GM19043 (cell line): ENCODE results near the gene MARCHF10.

Experiments used
- ATAC-seq: cut with Tn5 transposase; IDR thresholded peaks from one replicate; pipeline ENCODE4 v1.9.1; 2021; ENCODE audit warnings: low read depth; ENCODE audit not compliant: unreplicated experiment

MARCHF10 gene

DNA sequence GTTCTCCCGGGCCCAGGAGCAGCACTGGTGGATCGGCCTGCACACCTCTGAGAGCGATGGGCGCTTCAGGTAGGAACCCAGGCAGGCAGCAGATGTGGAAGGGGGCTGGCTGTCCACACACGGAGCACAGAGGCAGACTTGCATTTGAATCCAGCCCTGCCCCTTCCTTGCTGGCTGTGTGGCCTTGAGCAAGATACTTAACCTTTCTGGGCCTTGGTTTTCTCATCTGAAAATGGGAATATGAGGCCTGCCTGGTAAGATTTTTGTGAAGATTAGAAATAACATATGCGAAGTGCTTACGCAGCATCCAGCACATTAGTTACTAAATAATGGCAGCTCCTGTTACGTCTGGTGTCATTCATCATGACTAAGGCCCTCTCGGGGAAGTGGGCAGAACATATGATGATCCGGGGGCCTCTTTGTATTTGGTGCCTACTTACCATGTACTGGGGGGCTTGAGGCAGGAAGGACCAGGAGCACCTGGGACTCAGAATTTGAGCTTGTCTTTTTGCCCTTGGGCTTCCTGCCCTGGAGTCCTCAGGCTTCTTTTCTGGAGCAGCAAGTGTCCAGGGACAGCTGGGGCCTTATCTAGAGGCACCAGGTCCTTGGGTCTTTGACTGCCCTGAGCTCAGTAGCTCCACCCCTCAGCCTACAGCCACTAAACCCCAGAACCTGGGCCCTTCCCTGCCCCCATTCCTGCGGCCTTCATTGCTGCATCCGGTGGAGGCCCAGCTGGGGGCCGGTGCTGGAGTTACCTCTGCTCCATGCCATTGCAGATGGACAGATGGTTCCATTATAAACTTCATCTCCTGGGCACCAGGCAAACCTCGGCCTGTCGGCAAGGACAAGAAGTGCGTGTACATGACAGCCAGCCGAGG is 126.8 kb downstream of the MARCHF10 start:
- no peak for ATAC-seq

DNA sequence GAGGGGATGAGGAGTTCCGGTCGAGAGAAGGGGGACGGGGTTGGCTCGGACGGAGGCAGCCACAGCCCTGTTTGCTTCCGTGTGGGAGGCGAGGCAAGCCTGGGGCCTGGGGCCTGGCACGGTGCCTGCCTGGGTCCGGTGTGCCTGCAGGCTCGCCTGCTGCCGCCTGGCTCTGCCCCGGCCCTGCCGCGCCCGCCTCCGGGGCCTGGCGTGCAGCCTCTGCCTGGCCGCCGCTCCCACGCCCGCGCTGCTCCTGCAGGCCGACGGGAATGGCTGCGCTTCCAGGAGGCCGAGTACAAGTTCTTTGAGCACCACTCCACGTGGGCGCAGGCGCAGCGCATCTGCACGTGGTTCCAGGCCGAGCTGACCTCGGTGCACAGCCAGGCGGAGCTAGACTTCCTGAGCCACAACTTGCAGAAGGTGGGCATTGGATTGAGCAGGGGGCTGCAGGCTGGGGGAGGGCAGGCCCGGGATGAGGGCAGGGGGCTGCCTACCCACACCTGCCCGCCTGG is 127.5 kb downstream of the MARCHF10 start:
- ATAC-seq, result no peak

DNA sequence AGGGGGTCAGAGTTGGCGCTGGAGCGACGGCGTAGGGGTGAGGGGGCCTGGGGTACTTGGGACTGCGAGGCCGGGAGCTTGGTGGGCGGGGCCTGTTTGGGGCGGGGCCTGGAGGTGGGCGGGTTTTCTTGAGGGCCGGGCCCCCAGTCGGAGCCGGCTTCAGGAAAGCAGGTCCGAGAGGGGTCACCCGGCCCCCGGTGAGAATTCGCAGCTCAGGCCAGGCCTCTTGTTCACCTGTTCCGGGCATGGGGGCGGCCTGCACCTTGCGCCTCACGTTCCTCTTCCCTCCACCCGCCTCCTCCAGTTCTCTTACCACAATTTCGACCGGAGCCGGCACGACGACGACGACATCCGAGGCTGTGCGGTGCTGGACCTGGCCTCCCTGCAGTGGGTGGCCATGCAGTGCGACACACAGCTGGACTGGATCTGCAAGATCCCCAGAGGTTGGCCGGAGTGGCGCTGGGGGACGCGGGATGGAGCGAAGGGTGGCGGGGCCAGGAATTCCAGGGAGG is 128.2 kb downstream of the MARCHF10 start:
- no peak for ATAC-seq

DNA sequence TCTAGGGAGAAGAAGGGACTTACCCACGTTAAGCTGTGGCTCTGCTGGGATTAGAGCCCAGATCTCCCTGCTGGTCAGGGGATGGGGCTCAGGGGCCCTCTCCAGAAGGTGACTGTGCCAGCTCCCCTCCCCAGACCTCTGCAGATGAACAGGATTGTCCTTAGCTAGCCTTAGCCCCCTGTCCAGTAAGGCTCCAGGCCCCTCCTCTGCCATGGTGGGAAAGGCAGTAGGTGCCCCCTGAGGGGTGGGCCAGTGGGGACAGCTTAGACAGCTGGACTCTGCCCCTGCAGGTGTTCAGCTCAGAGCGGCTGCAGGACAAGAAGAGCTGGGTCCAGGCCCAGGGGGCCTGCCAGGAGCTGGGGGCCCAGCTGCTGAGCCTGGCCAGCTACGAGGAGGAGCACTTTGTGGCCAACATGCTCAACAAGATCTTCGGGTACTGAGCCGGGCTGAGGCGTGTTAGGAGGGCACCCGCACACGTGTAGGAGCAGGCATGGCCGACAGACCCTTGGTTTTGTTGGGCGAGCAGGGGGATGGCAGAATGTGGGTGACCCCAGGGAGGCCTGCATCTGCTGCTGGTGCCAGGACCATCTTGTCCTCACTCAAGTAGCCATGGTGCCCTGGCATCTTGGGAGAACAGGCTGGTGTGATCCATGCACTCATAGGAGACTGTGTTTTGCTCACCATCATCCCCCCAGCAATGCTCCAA is 129.7 kb downstream of the MARCHF10 start:
- ATAC-seq, result no peak

DNA sequence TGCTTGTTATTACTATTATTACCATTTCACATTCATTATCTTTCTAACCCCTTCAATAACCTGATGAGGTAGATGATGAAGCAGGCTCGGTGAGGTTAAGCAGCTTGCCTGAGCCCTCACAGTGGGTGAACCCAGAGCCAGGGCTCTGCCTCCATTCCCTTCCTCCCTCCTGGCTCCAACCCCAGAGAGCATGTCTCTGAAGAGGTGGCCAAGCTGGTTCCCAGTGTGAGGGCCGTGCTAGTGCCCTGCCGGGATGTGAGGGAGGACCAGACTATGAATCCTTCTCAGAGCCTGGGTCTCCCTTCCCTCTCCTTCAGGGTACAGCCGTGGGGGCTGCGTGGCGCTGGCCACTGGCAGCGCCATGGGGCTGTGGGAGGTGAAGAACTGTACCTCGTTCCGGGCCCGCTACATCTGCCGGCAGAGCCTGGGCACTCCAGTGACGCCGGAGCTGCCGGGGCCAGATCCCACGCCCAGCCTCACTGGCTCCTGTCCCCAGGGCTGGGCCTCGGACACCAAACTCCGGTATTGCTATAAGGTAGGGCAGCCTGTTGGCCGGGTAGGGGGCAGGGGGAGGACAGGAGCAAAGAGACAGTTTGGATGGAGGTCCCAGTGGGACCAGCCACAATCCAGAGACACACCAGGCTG is 131.0 kb downstream of the MARCHF10 start:
- ATAC-seq, result no peak

DNA sequence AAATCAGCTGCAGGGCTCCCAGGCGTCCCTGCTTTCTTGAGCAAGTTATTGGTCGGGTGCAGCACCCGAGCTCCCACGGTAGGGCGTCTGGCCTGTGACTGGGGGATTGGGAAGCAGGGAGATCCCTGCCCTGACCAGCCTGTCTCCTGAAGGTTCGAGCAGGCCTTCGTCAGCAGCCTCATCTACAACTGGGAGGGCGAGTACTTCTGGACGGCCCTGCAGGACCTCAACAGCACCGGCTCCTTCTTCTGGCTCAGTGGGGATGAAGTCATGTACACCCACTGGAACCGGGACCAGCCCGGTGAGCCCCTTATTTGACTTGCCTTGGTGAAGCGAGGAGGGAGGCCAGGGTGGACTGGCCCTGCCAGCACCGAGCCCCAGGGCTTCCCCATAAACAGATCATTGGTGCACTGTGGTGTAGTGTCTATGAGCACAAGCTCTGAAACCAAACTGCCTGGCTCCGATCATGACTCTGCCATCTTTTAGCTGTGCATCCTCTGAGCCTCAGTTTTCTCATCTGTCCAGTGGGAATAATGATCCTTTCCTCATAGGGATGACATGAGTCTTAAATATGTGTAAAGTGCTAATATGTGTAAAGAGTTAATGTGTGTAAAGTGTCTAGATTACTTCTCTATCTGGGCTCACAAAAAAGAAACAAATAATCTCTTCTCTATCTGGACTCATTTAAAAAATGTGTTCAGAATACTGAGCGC is 131.7 kb downstream of the MARCHF10 start:
- no peak for ATAC-seq

DNA sequence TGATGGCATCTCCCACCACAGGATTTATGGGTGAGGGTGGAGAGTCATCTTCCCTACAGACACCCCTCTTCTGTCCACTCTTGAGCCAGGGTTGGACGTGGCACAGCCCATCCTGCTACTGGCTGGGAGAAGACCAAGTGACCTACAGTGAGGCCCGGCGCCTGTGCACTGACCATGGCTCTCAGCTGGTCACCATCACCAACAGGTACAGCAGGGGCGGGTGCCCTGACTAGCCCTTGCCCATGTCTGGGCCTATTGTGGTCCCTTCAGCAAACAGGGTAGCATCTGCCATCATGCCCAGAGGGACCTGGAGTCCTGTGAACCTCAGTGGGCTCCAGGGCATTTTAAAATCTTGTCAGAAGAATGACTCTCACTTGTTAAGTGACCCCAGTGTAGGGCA is 132.4 kb downstream of the MARCHF10 start:
- no peak for ATAC-seq

DNA sequence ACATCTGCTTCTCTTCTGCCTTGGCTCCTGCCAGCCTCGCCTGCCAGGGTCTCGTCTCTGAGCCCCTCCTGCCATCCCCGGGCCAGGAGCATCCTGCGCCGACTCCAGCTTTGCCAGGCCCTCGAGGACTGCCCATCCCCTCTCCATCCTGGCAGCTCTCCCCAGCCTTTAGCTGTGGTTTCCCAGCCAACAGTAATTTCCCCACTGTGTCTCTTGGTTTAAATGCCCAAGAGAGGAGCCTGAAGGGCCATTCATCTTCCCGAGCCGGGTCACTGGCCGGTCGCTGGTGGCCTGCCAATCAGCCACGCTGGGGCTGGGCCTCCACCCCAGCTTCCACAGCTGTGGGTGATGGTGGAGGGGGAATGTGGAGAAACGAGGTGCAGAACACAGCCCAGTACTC is 132.9 kb downstream of the MARCHF10 start:
- ATAC-seq, result no peak

DNA sequence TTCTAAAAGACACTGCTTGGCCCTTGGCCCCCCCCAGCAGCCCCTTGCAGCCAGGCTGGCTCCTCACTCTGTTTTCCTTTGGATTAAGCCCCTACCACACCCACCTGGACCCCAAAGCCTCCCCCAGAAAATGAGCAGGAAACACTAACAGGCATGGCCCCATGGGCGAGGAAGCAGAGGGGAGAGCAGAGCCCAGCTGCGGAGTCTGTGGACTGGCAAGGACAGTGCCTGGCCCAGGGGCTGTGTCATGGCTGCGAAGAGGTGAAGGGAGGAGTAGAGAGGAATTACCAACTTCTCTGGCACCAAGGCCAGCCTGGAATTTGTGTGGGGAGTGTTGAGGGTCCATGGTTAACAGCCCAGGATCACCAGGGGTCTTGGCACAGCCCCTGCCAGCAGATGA is 133.3 kb downstream of the MARCHF10 start:
- no peak for ATAC-seq

DNA sequence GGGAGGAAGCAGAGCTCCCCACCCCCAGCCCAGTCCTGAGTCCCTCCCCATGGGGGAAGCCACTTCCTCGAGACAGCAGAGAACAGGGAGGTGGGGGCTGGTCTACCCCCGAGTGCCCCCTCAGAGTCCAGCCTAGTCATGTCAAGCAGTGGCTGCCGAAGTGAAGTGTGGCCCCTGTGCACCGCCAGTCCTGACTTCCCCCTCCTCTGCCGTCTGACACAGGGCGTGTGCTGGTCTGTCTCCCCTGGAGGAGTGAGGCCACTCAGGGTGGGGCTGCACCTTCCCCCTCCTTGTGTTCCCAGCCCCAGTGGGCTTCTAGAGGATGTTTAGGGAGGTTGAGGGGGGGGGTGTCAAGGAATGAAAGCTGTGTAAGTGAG is 133.8 kb downstream of the MARCHF10 start:
- no peak for ATAC-seq

DNA sequence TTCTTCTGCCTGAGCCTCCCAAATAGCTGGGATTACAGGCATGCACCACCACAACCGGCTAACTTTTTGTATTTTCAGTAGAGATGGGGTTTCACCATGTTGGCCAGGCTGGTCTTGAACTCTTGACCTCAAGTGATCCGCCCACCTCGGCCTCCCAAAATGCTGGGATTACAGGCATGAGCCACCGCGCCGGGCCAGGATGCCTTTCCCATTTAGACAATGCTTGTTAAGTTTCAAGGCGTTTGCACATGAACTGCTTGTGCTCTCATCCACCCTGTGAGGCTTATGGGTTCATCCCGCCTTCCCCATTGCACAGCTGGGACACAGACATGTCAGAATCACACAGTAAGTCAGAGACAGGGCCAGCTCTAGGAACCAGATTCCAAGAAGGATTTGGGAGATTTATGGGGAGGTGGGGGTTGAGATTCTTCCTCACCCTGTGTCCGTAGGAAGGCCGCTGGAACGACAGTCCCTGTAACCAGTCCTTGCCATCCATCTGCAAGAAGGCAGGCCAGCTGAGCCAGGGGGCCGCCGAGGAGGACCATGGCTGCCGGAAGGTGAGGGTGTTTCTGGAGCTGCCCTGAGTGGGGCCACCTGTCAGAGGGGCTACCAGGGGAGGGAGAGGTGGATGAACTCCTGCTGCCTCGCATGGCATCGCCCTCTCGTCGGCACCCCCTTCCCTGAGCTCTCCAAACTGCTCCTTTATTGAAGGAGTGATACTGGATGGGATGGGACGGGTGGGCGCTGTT is 134.3 kb downstream of the MARCHF10 start:
- no peak for ATAC-seq

DNA sequence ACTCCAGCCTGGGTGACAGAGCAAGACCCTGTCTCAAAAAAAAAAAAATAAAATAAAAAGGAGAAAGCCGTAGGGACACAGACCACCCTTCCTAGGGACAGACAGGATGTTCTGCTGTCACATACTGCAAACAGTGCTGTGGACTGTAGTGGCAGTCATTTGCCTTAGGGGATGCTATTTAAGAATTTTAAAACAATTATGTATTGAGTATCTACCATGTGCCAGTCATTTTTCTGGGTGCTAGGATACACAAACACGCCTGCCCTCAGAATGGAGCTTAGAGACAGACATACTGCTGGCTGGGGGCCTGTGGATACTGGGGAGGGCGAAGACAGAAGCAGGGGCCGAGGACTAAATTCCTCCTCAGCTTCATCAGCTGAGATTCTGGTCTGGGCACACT is 135.2 kb downstream of the MARCHF10 start:
- ATAC-seq, result no peak

DNA sequence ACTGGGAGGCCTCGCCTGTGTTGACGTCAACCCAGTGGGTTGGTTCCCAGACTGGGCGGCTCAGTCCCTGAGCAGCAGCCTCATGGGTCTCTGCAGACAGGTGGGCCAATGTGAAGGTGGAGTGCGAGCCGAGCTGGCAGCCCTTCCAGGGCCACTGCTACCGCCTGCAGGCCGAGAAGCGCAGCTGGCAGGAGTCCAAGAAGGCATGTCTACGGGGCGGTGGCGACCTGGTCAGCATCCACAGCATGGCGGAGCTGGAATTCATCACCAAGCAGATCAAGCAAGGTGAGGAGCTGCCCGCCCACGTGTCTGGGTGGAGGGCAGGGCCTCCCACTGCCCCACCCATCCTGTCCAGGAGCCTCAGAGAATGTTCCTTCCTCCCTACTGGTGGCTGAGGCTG is 136.6 kb downstream of the MARCHF10 start:
- ATAC-seq, result no peak

DNA sequence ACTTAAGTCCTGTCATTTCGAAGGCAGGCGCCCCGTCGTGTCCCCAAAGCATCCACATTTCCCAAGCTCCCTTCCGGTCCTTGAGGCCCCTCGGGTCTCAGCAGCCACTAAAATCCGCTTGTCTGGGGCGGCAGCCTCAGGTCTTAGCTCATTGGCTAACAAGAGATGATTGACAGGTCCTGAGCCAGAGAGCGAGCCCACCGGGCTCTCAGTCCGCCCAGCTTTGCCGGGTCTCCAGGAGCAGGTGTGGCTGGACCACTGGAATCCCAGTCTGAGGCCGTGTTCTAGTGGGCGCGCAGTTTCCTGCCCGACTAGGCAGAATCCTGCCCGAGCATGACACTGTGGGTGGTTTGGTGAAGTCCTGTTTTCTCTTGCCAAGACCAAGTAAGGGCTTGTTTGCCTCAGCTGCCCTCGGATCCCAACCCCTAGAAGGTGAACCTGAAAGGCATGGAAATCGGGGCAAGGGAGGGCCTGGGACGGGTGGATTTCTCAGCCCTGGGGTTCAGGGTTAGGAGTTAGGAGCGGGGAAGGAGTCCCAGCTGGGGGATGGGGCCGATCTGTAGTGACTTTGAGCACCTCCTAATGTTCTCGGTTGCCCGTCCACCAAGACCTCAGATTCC is 137.8 kb downstream of the MARCHF10 start:
- no peak for ATAC-seq

DNA sequence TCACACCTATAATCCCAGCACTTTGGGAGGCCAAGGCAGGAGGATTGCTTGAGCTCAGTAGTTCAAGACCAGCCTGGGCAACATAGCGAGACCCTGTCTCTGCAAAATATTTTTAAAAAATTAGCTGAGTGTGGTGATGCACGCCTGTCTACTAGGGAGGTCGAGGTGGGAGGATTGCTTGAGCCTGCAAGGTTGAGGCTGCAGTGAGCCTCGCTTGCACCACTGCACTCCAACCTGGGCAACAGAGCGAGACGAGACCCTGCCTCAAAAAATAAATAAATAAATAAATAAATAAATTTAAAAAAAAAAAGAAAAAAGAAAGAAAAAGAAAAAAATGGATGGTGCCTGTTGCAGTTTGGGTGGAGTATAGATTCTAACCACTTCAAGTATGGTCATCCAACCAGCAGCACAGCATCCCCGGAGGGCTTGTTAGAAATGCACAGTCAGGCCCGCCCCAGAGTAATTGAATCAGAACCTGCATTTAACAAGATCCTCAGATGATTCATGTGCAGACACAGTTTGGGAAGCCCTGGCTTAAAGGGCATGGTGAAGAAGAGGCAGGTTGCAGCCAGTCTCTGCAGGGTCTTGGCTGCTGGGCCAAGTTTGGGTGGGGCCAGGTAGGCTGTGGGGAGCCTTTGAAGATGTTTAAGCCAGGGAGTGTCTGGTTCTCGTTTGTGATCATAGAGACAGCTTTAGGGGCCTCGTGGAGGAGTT is 139.9 kb downstream of the MARCHF10 start:
- ATAC-seq, result no peak

DNA sequence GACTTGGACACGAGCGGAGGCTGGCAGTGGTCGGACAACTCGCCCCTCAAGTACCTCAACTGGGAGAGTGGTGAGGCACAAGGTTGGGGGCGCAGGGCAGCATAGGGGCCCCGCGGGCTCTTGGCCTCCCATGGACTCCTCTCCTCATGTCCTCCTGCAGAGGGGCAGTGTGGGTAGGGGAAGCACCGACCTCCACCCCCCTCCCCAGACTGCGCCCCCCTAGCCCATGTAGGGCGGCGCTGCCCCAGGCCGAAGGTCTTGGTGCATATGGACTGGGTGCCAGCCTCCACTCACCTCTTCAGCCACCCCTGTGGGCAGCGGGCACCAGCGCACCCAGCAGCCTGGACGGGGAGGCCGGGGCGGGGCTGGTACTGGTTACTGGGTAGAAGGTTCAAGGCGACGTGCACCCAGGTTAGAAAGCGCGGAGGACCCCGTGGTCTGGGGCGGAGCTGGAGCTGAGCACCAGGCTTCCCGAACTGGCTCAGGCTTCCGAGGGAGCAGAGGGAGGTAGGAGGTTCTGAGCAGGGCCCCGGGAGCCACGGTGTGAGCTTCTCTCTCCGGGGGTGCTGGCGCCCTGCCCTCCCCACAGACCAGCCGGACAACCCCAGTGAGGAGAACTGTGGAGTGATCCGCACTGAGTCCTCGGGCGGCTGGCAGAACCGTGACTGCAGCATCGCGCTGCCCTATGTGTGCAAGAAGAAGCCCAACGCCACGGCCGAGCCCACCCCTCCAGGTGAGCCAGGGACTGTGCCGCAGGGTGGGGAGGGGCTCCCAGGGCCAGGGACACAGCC is 141.1 kb downstream of the MARCHF10 start:
- no peak for ATAC-seq

DNA sequence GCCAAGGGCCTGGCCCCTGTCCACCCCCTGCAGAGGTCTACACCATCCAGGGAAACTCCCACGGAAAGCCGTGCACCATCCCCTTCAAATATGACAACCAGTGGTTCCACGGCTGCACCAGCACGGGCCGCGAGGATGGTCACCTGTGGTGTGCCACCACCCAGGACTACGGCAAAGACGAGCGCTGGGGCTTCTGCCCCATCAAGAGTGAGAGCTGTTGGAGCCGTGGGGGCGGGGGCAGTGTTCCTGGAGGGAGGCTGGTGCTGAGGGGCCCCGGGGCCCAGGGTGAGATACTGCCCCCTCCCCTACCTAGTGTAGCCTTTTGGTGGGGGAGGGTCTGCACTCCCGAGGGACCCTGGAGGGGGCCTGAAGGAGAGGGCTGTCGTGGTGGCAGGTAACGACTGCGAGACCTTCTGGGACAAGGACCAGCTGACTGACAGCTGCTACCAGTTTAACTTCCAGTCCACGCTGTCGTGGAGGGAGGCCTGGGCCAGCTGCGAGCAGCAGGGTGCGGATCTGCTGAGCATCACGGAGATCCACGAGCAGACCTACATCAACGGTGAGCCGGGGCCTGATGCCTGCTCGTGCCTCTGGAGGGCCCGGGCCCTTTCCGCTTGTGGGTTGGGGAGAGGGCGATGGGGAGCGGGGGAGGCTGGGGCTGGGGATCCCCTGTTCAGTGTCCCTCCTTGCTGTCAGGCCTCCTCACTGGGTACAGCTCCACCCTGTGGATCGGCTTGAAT is 141.9 kb downstream of the MARCHF10 start:
- ATAC-seq, result no peak
